Keratinocyte (primary cell): Measurements from ENCODE around the gene MAP2K5. TPM values are rescaled to one million over a fixed set of nuclear protein-coding genes. Genes with fewer than 3 reads are reported as not detected.

Source experiments
- DNase-seq: peaks from one replicate; pipeline ENCODE4 v3.0.0-alpha.2; 2011; ENCODE audit warnings: low read depth, missing footprints, low spot score
- FAIRE-seq: peaks from 2 replicates; lab custom pipeline; 2011; peaks lifted over from hg19 to GRCh38; lab: Jason Lieb, UNC
- H2AFZ ChIP-seq: 2 replicates; pipeline ENCODE4 v1.6.0; 2012; ENCODE audit warnings: low read length, control low read depth, inconsistent platforms; ENCODE audit not compliant: control insufficient read depth
- H3K27ac ChIP-seq: 2 replicates; pipeline ENCODE4 v1.5.1; 2011; ENCODE audit warnings: low read length; ENCODE audit not compliant: control insufficient read depth, insufficient read depth
- H3K27me3 ChIP-seq: 3 replicates; pipeline ENCODE4 v1.6.0; 2011; ENCODE audit warnings: low read length; ENCODE audit not compliant: control insufficient read depth, insufficient read depth; ENCODE audit errors: extremely low read depth
- H3K36me3 ChIP-seq, 2 experiments: 2 replicates in 1 of 2; 3 replicates in 1 of 2; pipeline ENCODE4 v1.5.1; 2011; ENCODE audit warnings: low read length in 2 of 2, mild to moderate bottlenecking in 1 of 2; ENCODE audit not compliant: control insufficient read depth in 2 of 2, insufficient read depth in 2 of 2; ENCODE audit errors: extremely low read depth in 1 of 2
- H3K4me1 ChIP-seq: 3 replicates; pipeline ENCODE4 v1.5.1; 2011; ENCODE audit warnings: low read length; ENCODE audit not compliant: control insufficient read depth, insufficient read depth; ENCODE audit errors: extremely low read depth
- H3K4me2 ChIP-seq: 3 replicates; pipeline ENCODE4 v1.6.0; 2011; ENCODE audit warnings: low read depth, low read length; ENCODE audit not compliant: control insufficient read depth, insufficient read depth; ENCODE audit errors: extremely low read depth
- H3K4me3 ChIP-seq, 3 experiments: fragments of 200-600 bp in 1 of 3; sonication (generic) in 1 of 3; 2 replicates in 2 of 3; 3 replicates in 1 of 3; pipeline ENCODE4 v1.5.1; 2011 to 2016; ENCODE audit warnings: low read length in 3 of 3, mild to moderate bottlenecking in 3 of 3, control low read depth in 2 of 3, inconsistent platforms in 1 of 3, low read depth in 1 of 3, mixed read lengths in 1 of 3, mixed run types in 1 of 3, moderate library complexity in 1 of 3; ENCODE audit not compliant: control insufficient read depth in 2 of 3, insufficient read depth in 2 of 3; ENCODE audit errors: extremely low read depth in 1 of 3
- H3K79me2 ChIP-seq: 2 replicates; pipeline ENCODE4 v1.6.0; 2012; ENCODE audit warnings: low read length; ENCODE audit not compliant: control insufficient read depth, insufficient read depth
- H3K9ac ChIP-seq: 3 replicates; pipeline ENCODE4 v1.6.0; 2011; ENCODE audit warnings: low read length; ENCODE audit not compliant: control insufficient read depth, insufficient read depth; ENCODE audit errors: extremely low read depth
- H3K9me1 ChIP-seq: 3 replicates; pipeline ENCODE4 v1.6.0; 2011; ENCODE audit warnings: low read length; ENCODE audit not compliant: control insufficient read depth, insufficient read depth; ENCODE audit errors: extremely low read depth
- H3K9me3 ChIP-seq: 2 replicates; pipeline ENCODE4 v1.5.1; 2012; ENCODE audit warnings: low read depth, low read length; ENCODE audit not compliant: control insufficient read depth
- H4K20me1 ChIP-seq: 3 replicates; pipeline ENCODE4 v1.6.0; 2011; ENCODE audit warnings: low read length; ENCODE audit not compliant: control insufficient read depth, insufficient read depth; ENCODE audit errors: extremely low read depth
- EZH2 ChIP-seq: IDR thresholded peaks from one replicate; pipeline ENCODE4 v1.6.1; 2012; ENCODE audit warnings: inconsistent platforms, mild to moderate bottlenecking, low read length, moderate library complexity
- dilution Hi-C: fragments of 300-500 bp; cut with MboI; formaldehyde crosslinking; loops from one replicate; pipeline ENCODE4 v1.7.0; 2020; ENCODE audit warnings: low sequenced_read_pairs; ENCODE audit not compliant: extremely low pct_ligation_motif_present
- polyA plus RNA-seq, 5 experiments: library from polyadenylated mRNA; depleted of rRNA in 3 of 5; stranded (reverse) in 3 of 5; stranded (forward) in 1 of 5; unstranded in 1 of 5; fragments of >200 nt; gene quantifications; 1 replicate in 1 of 5; 2 replicates in 3 of 5; 3 replicates in 1 of 5; pipeline versions ENCODE4 v1.2.1 to v1.2.3, GENCODE V29; 2011 to 2012; ENCODE audit warnings: missing spikeins in 2 of 5, low read depth in 1 of 5, low replicate concordance in 1 of 5
- TF ChIP-seq, protein P1 (sequence below), 3 experiments: IDR thresholded peaks in 1 of 3; conservative IDR thresholded peaks in 1 of 3; optimal IDR thresholded peaks in 1 of 3; 2 replicates in 2 of 3; 3 replicates in 1 of 3; pipeline versions ENCODE3 to v1.5.1; 2011; ENCODE audit warnings: low read length in 3 of 3, mild to moderate bottlenecking in 3 of 3, moderate library complexity in 2 of 3, control low read depth in 1 of 3, inconsistent platforms in 1 of 3; ENCODE audit not compliant: insufficient read depth in 2 of 3; ENCODE audit errors: extremely low read depth in 1 of 3

MAP2K5 gene
- polyA plus RNA-seq, 1 donor (not counting 4 experiments of a cell fraction or from before 2014, with no cell fraction given) = 3.6 TPM

DNA sequence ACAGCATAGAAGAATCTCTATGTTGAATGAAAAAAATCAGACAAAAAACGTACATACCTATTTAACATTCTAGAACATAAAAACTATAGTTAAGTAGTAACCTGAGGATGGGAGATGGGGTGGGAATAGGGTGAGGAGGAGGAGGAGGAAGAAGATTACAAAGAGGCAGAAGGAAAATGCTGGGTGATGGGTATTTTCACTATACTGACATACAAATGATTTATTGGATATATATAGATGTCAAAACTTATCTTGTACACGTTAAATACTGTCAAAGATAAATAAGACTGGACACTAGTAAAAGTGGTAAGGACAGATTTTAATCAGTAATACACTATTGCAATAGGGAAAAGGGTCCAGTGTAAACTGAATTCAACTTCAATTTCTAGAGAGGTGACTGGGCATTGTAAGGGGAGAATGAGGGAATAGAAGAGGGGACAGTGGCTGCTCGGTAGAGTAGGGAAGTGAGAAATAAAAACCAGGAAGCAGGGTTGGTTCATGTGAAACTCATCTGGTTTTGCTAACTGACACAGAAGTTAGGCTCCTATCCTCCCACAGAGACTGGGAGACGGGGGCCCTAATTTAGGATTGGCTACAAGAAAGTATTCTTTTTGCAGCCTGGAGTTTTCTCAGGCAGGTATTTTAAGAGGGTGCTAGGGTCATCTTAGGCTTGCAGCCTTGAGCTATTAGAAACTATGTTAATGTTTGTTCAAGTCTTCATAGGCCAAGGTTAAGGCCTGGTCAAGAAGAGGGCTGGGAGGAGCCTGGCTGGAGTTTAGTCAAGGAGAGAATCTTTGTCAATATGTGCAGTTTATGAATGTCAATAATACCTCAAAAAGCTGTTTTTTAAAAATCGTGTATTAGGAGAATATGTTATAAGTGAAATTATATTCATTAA is 36.6 kb upstream of the MAP2K5 start:
- Histone ChIP-seq H2AFZ (no peak overlapping the region), H3K4me1 (peaks cover 5% of the 10 kb centered on the region), H3K4me3 (no peak overlapping the region), H3K4me2 (no peak overlapping the region), H3K27ac (no peak overlapping the region), H3K36me3 (no peaks in the 10 kb centered on the region), H4K20me1 (no peaks in the 10 kb centered on the region), H3K9me1 (peaks cover 2% of the 10 kb centered on the region), H3K9ac (no peak overlapping the region), H3K9me3 (no peaks in the 10 kb centered on the region), H3K27me3 (no peaks in the 10 kb centered on the region), H3K79me2 (no peaks in the 10 kb centered on the region)
- FAIRE-seq (no peak), DNase-seq (no peak)
- TF ChIP-seq EZH2 = no peak
- TF ChIP-seq, protein P1, sequence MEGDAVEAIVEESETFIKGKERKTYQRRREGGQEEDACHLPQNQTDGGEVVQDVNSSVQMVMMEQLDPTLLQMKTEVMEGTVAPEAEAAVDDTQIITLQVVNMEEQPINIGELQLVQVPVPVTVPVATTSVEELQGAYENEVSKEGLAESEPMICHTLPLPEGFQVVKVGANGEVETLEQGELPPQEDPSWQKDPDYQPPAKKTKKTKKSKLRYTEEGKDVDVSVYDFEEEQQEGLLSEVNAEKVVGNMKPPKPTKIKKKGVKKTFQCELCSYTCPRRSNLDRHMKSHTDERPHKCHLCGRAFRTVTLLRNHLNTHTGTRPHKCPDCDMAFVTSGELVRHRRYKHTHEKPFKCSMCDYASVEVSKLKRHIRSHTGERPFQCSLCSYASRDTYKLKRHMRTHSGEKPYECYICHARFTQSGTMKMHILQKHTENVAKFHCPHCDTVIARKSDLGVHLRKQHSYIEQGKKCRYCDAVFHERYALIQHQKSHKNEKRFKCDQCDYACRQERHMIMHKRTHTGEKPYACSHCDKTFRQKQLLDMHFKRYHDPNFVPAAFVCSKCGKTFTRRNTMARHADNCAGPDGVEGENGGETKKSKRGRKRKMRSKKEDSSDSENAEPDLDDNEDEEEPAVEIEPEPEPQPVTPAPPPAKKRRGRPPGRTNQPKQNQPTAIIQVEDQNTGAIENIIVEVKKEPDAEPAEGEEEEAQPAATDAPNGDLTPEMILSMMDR (optimal IDR thresholded peaks at IDR 0.05 in 1 of 3, IDR thresholded peaks at IDR 0.05 in 1 of 3, conservative IDR thresholded peaks at IDR 0.05 in 1 of 3; ENCODE audit: extremely low read depth in 1 of 3, insufficient read depth in 2 of 3, low read length in 3 of 3) = no peak
- dilution Hi-C loops = no loop called here

DNA sequence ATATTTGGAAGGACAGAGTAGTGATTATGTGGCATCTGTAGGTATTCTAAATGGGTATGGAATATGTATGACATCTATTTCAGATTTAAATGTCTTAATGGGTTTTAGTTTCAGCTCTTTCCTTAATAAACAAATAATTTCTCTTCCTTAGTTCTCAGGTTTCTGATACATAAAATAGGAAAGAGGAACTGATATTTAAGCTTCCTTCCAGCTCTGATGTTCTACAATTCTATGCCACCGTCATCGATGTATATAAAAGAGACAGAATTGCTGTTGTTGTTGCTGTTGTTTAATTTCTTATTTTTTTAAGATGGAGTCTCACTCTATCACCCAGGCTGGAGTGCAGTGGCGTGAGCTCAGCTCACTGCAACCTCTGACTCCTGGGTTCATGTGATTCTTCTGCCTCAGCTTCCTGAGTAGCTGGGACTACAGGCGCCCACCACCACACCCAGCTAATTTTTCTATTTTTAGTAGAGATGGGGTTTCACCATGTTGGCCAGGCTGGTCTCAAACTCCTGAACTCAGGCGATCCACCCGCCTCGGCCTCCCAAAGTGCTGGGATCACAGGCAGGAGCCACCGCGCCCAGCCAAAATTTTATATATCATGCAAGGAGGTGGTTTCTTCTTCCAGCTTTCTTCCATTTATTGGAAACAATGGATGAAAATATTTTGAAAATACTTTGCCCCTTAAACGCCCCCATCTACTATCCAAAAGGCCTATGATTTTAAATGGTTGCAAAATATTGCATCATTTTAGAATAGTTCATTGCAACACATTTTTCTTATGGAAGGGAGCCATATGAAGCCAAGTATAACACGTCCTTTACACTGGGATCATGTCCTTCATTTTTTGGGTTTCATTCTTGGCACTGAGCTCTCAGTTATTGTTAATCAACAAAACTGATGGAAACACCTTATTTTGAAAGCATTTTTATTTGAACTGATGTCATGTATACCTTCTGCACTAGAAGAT is 35.4 kb upstream of the MAP2K5 start:
- FAIRE-seq (no peak), DNase-seq (no peak)
- H3K4me1 ChIP-seq = peaks cover 8% of the 10 kb centered on the region
- H3K9me3 ChIP-seq = no peaks in the 10 kb centered on the region
- H3K4me3 ChIP-seq = no peak overlapping the region
- H3K36me3 ChIP-seq = no peaks in the 10 kb centered on the region
- H3K9me1 ChIP-seq = peaks cover 2% of the 10 kb centered on the region
- no peak overlapping the region for H2AFZ ChIP-seq
- dilution Hi-C loops = no loop called here
- H3K27ac ChIP-seq = no peak overlapping the region
- H3K27me3 ChIP-seq = no peaks in the 10 kb centered on the region
- TF ChIP-seq EZH2 = no peak
- TF ChIP-seq, protein P1 (optimal IDR thresholded peaks at IDR 0.05 in 1 of 3, IDR thresholded peaks at IDR 0.05 in 1 of 3, conservative IDR thresholded peaks at IDR 0.05 in 1 of 3; ENCODE audit: extremely low read depth in 1 of 3, insufficient read depth in 2 of 3, low read length in 3 of 3) = no peak
- H3K79me2 ChIP-seq = no peaks in the 10 kb centered on the region
- H3K9ac ChIP-seq = no peak overlapping the region
- H3K4me2 ChIP-seq = no peak overlapping the region
- no peaks in the 10 kb centered on the region for H4K20me1 ChIP-seq
